Omental fat pad (tissue), 4 donors: Measurements from ENCODE around the gene CEP57L1. TPM values are rescaled to one million over a fixed set of nuclear protein-coding genes. Genes with fewer than 3 reads are reported as not detected.

Experiments used
- ATAC-seq: fragments of 150-250 bp; one replicate; pipeline ENCODE4 v1.9.1; 2016; ENCODE audit warnings: mild to moderate bottlenecking, moderate library complexity; ENCODE audit not compliant: low FRiP score
- DNase-seq: peaks from one replicate; pipeline ENCODE4 v3.0.0-alpha.2; 2019; ENCODE audit warnings: low spot score
- total RNA-seq, 4 donors: library from RNA; depleted of rRNA; stranded (reverse); fragments of >200 nt; gene quantifications; one replicate each; pipeline ENCODE4 v1.1.0, GENCODE V29; 2016
- TF ChIP-seq, protein P1 (sequence below), 3 donors: fragments of 450-650 bp; IDR thresholded peaks; one replicate each; pipeline ENCODE4 v1.5.1; 2016 to 2017; ENCODE audit warnings: antibody characterized with exemption in 3 of 3, mild to moderate bottlenecking in 3 of 3, moderate library complexity in 2 of 3

CEP57L1 gene
- total RNA-seq, 4 donors from 2014 or later = 7.8 to 25.6 (median 19.6) TPM

DNA sequence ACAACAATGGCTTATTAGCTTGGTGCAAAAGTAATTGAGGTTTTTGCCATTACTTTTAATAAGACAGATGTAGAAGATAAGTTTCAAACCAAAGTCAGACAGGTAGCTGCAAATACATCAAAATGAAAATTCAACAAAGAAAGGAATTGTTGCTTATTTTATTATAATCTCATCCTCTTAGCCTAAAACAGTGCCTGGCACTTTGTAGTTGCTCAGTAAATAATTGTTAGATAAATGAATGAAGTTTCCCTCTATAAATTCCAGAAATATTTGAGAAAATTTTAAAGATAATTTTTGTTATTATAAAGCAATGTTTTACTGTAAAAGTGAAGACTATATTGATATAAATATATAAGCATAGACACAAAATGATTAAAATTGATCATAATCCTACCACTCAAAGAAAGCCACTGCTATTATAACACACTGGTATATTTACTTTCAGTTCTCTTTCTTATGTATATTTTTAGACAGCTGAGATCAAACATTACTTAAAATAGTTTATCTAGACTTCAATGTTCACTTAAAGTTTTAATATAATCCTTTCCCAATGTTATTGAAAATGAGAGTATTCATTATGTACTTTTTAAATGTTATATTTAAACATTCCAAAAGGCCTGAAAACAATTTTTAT, 43.2 kb upstream of the CEP57L1 start:
- TF ChIP-seq, protein P1, sequence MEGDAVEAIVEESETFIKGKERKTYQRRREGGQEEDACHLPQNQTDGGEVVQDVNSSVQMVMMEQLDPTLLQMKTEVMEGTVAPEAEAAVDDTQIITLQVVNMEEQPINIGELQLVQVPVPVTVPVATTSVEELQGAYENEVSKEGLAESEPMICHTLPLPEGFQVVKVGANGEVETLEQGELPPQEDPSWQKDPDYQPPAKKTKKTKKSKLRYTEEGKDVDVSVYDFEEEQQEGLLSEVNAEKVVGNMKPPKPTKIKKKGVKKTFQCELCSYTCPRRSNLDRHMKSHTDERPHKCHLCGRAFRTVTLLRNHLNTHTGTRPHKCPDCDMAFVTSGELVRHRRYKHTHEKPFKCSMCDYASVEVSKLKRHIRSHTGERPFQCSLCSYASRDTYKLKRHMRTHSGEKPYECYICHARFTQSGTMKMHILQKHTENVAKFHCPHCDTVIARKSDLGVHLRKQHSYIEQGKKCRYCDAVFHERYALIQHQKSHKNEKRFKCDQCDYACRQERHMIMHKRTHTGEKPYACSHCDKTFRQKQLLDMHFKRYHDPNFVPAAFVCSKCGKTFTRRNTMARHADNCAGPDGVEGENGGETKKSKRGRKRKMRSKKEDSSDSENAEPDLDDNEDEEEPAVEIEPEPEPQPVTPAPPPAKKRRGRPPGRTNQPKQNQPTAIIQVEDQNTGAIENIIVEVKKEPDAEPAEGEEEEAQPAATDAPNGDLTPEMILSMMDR (IDR thresholded peaks at IDR 0.05) = no peak
- DNase-seq (no peak), ATAC-seq (no peak)

DNA sequence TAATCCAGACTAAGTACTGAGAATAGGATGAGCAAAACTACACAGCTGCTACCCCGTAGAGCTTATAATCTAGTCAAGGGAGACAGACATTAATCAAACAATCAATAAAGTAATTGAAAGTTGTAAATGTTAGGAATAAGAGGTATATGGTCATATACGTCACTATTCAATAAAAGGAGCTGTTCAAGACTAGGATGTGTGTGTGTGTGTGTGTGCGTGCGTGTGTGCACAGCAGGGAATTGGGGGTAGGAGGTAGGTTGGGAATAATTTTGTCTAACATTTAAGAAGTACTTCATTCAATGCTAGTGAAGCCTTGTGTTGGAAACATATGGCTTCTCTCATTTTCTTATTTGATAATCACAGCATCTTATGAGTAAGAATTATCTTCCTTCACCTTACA, 42.5 kb upstream of the CEP57L1 start:
- no peak for DNase-seq
- no peak for ATAC-seq
- TF ChIP-seq, protein P1 (IDR thresholded peaks at IDR 0.05) = no peak

DNA sequence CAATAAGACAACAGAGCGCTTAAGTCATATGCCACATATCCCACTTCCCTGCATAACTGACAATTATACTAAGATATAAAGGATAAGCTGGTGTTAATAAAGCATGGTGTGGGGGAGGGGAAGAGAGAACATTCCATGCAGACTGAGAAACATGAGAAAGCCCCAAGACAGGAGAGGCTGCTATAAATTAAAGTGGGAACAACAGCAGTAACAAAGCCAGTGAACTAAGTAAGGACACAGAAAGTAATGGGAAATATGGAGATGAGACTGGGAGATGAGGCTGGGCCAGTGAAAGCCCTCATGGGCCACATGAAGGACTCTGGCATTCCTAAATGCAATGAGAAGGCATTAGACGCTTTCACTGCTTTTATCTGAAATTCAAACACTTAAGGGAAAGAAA, 42.0 kb upstream of the CEP57L1 start:
- no peak for DNase-seq
- ATAC-seq = no peak
- TF ChIP-seq, protein P1 (IDR thresholded peaks at IDR 0.05) = no peak

DNA sequence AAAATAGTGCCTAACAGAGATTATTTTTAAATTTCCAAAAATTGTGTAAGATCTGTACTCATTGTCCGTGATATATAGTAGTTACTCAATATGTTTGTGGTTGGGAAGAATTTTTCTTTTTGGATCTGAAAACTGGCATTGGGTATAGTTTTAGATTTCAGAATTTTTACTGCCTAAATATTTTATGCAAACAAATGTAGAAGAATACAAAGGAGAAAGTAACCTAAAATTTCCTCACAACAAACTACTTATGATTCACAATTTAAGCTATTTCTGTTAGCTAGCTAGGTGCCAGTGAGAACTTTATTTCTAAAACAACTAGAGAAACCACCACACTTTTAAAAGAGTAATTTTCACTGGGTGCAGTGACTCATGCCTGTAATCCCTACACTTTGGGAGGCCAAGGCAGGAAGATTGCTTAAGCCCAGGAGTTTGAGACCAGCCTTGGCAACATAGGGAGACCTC, 39.5 kb upstream of the CEP57L1 start:
- TF ChIP-seq, protein P1 (IDR thresholded peaks at IDR 0.05) = no peak
- ATAC-seq = peak; percentile 48
- DNase-seq = no peak

DNA sequence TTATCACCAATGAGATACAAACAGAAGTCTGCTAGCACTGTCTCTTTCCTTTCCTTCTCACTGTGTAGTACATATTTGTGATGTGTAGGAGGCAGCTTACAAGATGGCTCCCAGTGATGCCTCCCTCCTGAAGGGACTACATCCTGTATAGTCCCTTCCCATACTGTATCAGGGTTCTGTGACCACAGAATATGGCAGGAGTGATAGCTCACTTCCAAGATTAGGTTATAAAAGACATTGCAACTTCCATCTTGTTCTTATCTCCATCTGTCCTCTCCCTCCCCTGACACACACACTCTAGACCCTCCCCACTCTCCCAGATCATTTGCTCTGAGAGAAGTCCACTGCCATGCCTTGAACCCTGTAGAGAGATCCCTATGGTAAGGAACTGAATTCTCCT, 38.6 kb upstream of the CEP57L1 start:
- TF ChIP-seq, protein P1 (IDR thresholded peaks at IDR 0.05) = no peak
- ATAC-seq = no peak
- no peak for DNase-seq

DNA sequence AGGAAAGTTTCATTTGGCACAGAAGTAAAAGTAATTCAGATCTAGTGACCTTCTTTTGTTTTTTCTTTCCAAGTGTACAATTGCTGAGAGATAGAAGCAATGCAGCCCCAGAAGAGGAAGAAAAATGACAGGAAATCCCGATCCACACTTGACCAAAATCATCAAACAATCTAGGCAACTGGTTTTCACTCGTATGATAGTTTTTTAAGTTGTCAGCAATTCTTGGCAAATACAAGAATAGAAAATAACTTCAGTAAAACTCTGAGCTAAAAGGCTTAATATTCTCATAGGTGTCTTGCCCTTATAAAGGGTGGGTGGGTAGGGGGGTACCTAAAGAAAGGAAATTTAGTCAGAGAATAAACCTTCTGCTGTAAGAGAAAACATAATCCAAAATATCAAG, 36.7 kb upstream of the CEP57L1 start:
- no peak for DNase-seq
- ATAC-seq = no peak
- TF ChIP-seq, protein P1 (IDR thresholded peaks at IDR 0.05) = no peak

DNA sequence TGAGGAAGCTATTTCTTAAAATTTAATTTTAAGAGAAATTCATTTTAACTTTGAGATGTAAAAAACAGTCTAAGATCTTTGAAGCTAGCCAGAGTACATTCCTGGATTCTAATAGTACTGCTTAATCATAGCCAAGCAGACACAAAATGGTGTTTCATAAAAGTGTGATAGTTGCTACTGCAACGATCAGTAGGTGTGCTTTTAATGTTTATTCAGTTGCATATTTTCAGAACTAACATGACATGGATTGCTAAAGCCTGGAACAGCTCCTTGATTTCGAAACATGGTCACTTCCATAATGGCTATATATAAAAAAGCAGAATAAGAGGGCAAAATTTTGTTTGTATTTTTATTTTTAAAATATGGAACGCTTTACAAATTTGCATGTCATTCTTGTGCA, 36.2 kb upstream of the CEP57L1 start:
- ATAC-seq = peak; percentile 50

More for the DNA sequence above, 36.2 kb upstream of the CEP57L1 start:
- DNase-seq = no peak
- TF ChIP-seq, protein P1 (IDR thresholded peaks at IDR 0.05) = no peak
